Renal pelvis (tissue), 12 donors: Measurements from ENCODE around the gene RAD50. TPM values are rescaled to one million over a fixed set of nuclear protein-coding genes. Genes with fewer than 3 reads are reported as not detected.
"Not testable (repeated sequence)": the region's sequence is repeated elsewhere in the genome, so short reads cannot be mapped to it uniquely, and the experiment has no call there.

Experiments
- DNase-seq: peaks from one replicate; pipeline ENCODE4 v3.0.0-alpha.2; 2013
- long read RNA-seq, 16 experiments: transcript quantifications; one replicate each; lab custom pipeline, GENCODE V29; 2026
- polyA plus RNA-seq, 3 donors: library from polyadenylated mRNA; unstranded; fragments of 120-200 nt; gene quantifications; one replicate each; pipeline ENCODE4 v1.2.1, GENCODE V29; 2013; ENCODE audit not compliant: insufficient read length in 3 of 3

The RAD50 gene
- polyA plus RNA-seq, result 10 to 100 TPM; 49.1 to 55.4 (median 49.9) TPM
- long read RNA-seq, donor 1, full-length matches to known transcripts, result 1 of 1 reads
- long read RNA-seq, donor 1, partial matches to known transcripts, result 0 of 1 reads
- long read RNA-seq, donor 1, other reads (novel, unspliced or antisense), result 0 of 1 reads
- long read RNA-seq, donor 2, full-length matches to known transcripts, result 4 of 15 reads
- long read RNA-seq, donor 2, partial matches to known transcripts, result 11 of 15 reads
- long read RNA-seq, donor 2, other reads (novel, unspliced or antisense), result 0 of 15 reads
- long read RNA-seq, donor 3, partial matches to known transcripts, result 8 of 8 reads
- long read RNA-seq, donor 3, other reads (novel, unspliced or antisense), result 0 of 8 reads
- long read RNA-seq, donor 4, full-length matches to known transcripts, result 1 of 1 reads
- long read RNA-seq, donor 4, partial matches to known transcripts, result 0 of 1 reads
- long read RNA-seq, donor 4, other reads (novel, unspliced or antisense), result 0 of 1 reads
- long read RNA-seq, donor 5, result 0 reads
- long read RNA-seq, donor 6, full-length matches to known transcripts, result 2 of 35 reads
- long read RNA-seq, donor 6, partial matches to known transcripts, result 33 of 35 reads
- long read RNA-seq, donor 6, other reads (novel, unspliced or antisense), result 0 of 35 reads
- long read RNA-seq, donor 7, result 0 reads
- long read RNA-seq, donor 8, result 0 reads
- long read RNA-seq, donor 9, result 0 reads
- long read RNA-seq, donor 10, partial matches to known transcripts, result 11 of 11 reads
- long read RNA-seq, donor 10, other reads (novel, unspliced or antisense), result 0 of 11 reads
- long read RNA-seq, donor 11, result 0 reads
- long read RNA-seq, donor 12, partial matches to known transcripts, result 35 of 35 reads
- long read RNA-seq, donor 12, other reads (novel, unspliced or antisense), result 0 of 35 reads
- long read RNA-seq, donor 13, partial matches to known transcripts, result 5 of 5 reads
- long read RNA-seq, donor 13, other reads (novel, unspliced or antisense), result 0 of 5 reads
- long read RNA-seq, donor 14, partial matches to known transcripts, result 6 of 6 reads
- long read RNA-seq, donor 14, other reads (novel, unspliced or antisense), result 0 of 6 reads
- long read RNA-seq, donor 15, partial matches to known transcripts, result 35 of 35 reads
- long read RNA-seq, donor 15, other reads (novel, unspliced or antisense), result 0 of 35 reads
- long read RNA-seq, donor 16, partial matches to known transcripts, result 16 of 16 reads
- long read RNA-seq, donor 16, other reads (novel, unspliced or antisense), result 0 of 16 reads

GRCh38 chr5:132556763-132557477, at the start of gene RAD50:
RAD50 (plus strand) TSS chr5:132556977; CDS start chr5:132557325, 348 bp downstream.
- peak; percentile 82 for DNase-seq

- no peak for DNase-seq
Measured at GRCh38 chr5:132510076-132510475, 46.7 kb upstream of the RAD50 start.

- not testable (repeated sequence) for DNase-seq
Measured at GRCh38 chr5:132513618-132514336, 43.0 kb upstream of the RAD50 start.

DNA sequence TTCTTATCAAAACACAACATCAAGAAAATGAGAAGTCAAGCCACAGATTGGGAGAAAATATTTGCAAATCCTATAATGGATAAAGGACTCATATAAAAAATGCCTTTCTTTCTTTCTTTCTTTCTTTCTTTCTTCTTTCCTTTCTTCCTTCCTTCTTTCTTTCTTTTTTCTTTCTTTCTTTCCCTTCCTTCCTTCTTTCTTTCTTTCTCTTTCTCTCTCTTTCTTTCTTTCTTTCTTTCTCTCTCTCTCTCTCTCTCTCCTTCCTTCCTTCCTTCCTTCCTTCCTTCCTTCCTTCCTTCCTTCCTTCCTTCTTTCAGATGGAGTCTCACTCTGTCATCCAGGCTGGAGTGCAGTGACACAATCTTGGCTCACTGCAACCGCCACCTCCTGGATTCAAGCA, 34.7 kb upstream of the RAD50 start:
- not testable (repeated sequence) for DNase-seq

- not testable (repeated sequence) for DNase-seq
Measured at GRCh38 chr5:132524877-132525276, 31.9 kb upstream of the RAD50 start.

DNA sequence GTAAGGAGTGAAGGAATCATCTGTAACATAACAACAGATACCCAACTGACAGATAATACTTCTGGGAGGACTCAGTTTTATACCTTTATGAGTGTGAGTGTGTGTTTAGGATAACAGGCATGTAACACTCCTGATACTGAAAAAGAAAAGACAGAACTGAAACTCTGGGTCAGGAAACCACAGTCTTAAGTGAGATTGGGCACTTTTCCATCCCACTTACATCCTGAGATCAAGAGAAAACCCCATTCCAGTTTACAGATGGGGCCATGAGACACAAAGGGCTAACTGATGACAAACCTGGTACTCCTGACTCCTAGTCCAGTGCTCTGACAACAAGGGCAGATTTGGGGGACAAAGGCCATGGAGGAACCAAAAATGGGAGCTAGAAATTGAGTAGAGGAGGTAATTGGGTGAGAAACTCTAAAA, 31.5 kb upstream of the RAD50 start:
- no peak for DNase-seq

GRCh38 chr5:132526290-132526973, 30.3 kb upstream of the RAD50 start:
- peak; percentile 58 for DNase-seq

GRCh38 chr5:132526974-132527564, 29.7 kb upstream of the RAD50 start:
- no peak for DNase-seq

GRCh38 chr5:132528021-132528420, 28.8 kb upstream of the RAD50 start:
- no peak for DNase-seq

DNA sequence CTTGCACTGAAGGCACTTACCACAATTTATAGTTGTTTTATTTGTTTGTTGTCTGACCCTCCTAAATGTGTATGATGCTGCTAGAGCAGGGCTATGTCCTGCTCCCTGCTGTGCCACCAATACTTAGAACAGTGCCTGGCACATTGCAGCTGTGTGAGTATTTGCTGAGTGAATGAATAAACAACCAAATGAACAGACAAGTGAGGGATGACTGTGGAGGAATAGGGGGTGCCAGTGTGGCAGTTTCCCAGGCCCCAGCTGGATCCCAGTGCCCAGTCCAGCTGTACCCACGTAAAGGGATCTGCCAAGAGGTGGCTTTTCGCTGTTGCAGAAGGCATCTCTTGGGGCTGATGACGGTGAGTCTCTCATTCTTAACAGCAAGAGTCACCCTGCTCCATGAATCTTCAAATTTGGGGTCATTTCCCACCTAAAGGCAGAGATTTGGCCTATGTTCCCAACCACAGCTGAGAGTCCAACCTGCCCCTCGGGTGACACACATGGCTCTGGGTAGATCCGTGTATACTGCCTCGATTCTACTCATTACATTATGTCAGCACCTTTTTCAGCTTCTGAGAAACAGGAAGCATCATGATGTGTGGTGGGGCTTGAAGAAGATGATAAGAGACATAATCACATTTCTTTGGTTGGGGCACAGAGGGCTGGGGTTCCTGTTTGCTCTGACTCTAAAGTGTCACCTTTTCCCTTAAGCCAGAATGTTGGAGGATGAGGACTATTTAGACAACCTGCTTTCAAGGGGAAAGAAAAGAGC, 27.7 kb upstream of the RAD50 start:
- DNase-seq, result no peak

GRCh38 chr5:132530946-132531345, 25.8 kb upstream of the RAD50 start:
- DNase-seq, result no peak

DNA sequence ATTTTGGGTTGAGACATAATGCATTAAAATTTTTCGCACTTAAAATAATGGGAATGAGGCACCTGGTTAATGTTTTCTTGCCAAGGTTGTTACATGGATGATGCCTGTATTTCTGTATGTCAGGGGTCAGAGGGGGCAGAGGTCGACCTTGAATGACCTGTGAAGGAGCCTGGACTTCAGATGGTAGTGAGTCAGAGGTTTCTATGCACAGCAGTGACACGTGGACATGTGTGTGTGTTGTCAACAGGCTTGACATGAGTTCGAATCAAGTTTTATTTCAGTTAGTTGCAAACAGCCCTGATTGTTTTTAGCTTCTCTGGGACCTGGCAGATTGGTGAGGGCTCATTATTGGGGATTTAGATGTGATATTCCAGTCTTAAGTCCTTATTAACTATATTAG, 17.1 kb upstream of the RAD50 start:
- DNase-seq, result no peak

GRCh38 chr5:132540149-132540548, 16.6 kb upstream of the RAD50 start:
- DNase-seq, result no peak

DNA sequence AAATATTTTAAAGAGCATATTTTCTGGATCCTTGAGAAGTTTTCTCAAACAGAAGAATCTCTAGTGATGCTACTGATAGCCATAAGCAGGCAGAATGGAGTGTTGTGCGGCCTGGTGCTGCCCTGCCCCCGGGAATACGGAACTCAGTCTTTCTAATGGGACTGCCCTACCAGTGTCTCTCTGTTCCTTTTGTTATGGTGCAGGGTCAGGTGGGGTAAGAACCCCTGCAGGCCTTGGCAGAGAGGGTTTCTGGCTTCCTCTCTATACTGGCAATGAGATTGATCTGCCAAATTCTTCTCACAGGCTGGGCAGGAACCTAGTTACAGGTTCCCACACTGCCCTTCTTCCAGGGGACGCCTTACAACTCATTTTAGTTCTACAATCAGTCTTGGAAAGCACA, 16.0 kb upstream of the RAD50 start:
- no peak for DNase-seq

DNA sequence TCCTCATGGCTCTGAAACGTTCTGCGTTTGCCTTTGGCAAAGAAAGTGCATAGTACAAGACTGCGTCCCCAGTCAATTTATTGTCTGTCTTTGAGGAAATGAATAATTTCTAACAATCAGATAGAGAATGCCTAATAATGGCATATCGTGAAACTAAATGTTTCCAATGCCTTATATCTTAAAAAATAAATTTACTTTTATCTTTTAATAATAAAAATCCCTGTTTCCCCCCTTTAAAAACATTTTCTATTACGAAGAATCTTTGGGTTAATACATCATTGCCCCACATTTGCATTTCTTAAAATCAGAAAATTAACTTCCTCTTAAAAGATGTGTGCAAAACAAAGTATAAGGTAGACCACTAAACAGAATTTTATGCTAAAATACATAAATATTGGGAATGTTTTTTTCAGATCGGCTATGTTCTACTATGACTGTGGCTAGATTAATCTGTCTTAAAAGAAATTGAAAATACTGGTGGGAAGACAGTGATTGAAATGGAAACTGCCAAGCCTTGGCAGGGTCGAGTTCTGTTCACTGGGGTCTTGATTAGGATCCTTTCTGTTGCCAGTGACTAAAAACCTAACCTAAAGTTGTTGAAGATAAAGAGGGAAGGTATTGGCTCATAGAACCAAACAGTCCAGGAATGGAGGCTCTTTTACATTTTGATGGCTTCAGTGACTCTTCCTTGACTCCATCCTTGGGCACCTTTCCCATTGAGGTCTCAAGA, 13.1 kb upstream of the RAD50 start, which contains the start of gene IL5:
Gene IL5, minus strand, starts transcription at position 51 of the 730 bp plus-strand sequence. Its CDS starts 44 bp downstream, at position 7.
- no peak for DNase-seq

- DNase-seq, result no peak
Measured at GRCh38 chr5:132546108-132546507, 10.7 kb upstream of the RAD50 start.

DNA sequence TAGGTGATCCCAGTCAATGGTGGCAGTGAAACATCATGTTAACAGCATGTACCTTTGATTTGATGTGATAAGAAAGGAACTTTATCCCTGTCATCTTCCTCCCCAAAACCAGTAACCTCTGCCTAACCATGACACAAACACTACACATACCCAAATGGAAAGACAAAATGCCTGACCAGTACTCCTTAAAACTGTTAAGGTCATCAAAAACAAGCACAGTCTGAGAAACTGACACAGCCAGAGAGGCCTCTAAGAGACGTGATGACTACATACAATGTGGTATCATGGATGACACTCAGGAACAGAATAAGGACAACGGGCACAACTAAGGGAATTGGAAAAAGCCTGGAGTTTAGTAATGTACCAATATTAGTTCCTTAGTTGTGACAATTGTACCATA, 9.5 kb upstream of the RAD50 start:
- no peak for DNase-seq

- DNase-seq, result not testable (repeated sequence)
Measured at GRCh38 chr5:132548834-132549233, 7.9 kb upstream of the RAD50 start.
